Omental fat pad (tissue), 4 donors: Measurements from ENCODE around the gene PTPN11. TPM values are rescaled to one million over a fixed set of nuclear protein-coding genes. Genes with fewer than 3 reads are reported as not detected.

Experiments
- ATAC-seq: fragments of 150-250 bp; one replicate; pipeline ENCODE4 v1.9.1; 2016; ENCODE audit warnings: mild to moderate bottlenecking, moderate library complexity; ENCODE audit not compliant: low FRiP score
- DNase-seq: peaks from one replicate; pipeline ENCODE4 v3.0.0-alpha.2; 2019; ENCODE audit warnings: low spot score
- total RNA-seq, 4 donors: library from RNA; depleted of rRNA; stranded (reverse); fragments of >200 nt; gene quantifications; one replicate each; pipeline ENCODE4 v1.1.0, GENCODE V29; 2016
- TF ChIP-seq, protein P1 (sequence below), 3 donors: fragments of 450-650 bp; IDR thresholded peaks; one replicate each; pipeline ENCODE4 v1.5.1; 2016 to 2017; ENCODE audit warnings: antibody characterized with exemption in 3 of 3, mild to moderate bottlenecking in 3 of 3, moderate library complexity in 2 of 3

PTPN11 gene
- total RNA-seq, 4 donors from 2014 or later: 98.0 to 134 (median 122) TPM

GRCh38 chr12:112535017-112535416, 116.3 kb downstream of the PTPN11 start:
- TF ChIP-seq, protein P1, sequence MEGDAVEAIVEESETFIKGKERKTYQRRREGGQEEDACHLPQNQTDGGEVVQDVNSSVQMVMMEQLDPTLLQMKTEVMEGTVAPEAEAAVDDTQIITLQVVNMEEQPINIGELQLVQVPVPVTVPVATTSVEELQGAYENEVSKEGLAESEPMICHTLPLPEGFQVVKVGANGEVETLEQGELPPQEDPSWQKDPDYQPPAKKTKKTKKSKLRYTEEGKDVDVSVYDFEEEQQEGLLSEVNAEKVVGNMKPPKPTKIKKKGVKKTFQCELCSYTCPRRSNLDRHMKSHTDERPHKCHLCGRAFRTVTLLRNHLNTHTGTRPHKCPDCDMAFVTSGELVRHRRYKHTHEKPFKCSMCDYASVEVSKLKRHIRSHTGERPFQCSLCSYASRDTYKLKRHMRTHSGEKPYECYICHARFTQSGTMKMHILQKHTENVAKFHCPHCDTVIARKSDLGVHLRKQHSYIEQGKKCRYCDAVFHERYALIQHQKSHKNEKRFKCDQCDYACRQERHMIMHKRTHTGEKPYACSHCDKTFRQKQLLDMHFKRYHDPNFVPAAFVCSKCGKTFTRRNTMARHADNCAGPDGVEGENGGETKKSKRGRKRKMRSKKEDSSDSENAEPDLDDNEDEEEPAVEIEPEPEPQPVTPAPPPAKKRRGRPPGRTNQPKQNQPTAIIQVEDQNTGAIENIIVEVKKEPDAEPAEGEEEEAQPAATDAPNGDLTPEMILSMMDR (IDR thresholded peaks at IDR 0.05): no peak
- ATAC-seq (no peak), DNase-seq (no peak)

DNA sequence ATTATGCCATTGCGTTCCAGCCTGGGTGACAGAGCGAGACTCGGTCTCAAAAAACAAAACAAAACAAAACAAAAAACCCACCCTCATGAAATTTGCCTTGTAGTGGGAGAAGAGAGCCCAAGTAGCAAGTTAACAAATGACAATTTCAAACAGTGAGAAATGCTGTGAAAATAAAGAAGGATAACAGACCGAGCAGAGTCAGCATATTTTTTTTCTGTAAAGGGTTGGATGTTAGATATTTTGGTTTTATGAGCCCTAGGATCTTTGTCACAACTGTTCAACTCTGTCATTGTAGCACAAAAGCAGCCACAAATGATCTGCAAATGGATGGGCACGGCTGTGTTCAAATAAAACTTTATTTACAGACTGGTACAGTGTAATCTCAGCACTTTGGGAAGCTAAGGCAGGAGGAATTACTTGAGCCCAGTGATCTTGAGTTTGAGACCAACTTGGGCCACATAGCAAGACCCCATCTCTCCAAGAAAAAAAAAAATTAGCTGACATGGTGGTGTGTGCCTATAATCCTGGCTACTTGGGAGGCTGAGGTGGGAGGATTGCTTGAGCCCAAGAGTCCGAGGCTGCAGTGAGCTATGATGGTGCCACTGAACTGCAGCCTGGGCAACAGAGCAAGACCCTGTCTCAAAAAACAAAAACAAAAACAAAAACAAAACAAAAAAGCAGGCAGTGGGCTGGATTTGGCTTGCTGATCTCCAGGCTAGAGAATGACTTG, 117.1 kb downstream of the PTPN11 start:
- DNase-seq (no peak), ATAC-seq (no peak)
- TF ChIP-seq, protein P1 (IDR thresholded peaks at IDR 0.05): no peak

DNA sequence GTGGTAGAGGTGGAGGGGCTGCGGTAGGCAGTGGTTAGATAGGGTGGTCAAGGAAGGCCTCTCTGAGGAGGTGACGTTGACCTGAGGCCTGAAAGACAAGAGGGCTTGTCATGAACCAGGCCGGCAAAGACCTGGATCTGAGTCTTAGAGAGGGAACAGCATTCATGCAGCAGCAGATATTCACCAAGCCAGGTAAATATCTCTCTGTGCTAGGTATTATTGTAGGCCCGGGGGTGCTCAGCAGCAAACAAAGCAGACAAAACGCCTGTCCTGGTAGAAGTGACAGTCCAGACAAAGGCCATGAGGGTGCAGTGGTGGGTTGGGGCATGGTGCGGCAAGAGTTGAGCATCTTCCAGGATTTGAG, 117.6 kb downstream of the PTPN11 start:
- TF ChIP-seq, protein P1 (IDR thresholded peaks at IDR 0.05): no peak
- DNase-seq (no peak), ATAC-seq (no peak)

DNA sequence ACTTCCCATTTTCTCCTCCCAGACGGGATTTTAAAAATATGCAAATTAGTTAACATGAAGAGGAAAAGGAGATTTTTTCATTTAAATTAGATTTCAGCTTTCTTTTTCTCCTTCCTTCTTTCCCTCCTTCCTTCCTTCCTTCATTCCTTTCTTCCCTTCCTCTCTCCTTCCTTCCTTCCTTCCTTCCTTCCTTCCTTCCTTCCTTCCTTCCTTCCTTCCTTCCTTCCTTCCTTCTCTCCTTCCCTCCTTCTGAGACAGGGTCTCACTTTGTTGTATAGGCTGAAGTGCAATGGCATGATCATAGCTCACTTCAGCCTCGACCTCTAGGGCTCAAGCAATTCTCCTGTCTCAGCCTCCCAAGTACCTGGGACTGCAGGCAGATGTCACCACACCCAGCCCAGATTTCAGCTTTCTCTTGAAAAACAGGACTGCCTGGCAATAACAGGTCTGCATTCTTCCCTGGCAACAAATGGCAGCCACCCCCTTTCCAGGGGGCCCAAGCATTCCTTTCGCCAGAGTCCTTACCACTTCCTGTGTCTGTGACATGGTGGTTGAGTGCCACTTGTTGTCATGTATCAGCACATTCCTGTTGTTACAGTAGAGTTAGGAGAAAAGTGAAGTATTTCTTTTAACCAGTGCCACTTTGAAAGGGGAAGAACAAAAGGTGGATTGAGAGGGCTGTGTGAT, 119.1 kb downstream of the PTPN11 start:
- TF ChIP-seq, protein P1 (IDR thresholded peaks at IDR 0.05): no peak
- ATAC-seq: no peak

DNA sequence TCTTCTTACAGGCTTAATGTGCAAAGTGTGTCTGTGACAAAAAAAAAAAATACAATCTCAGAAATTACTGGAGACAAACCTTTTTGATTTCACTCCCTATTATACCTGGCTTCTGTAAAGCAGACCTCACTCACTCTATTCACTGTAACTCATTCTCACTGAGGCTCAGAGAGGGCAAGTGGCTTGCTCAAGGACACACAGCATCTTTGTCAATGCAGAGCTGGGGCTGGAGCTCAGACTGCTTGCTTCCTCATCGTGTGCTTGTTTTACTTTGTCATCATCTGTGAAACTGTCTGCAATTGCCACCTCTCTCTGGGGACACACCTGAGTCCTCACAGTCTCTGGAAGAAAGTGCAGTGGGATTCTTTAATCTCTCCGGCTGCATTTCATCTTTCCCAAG, 120.0 kb downstream of the PTPN11 start:
- ATAC-seq (no peak), DNase-seq (no peak)
- TF ChIP-seq, protein P1 (IDR thresholded peaks at IDR 0.05): no peak

More for the DNA sequence above, 119.1 kb downstream of the PTPN11 start:
- no peak for DNase-seq

DNA sequence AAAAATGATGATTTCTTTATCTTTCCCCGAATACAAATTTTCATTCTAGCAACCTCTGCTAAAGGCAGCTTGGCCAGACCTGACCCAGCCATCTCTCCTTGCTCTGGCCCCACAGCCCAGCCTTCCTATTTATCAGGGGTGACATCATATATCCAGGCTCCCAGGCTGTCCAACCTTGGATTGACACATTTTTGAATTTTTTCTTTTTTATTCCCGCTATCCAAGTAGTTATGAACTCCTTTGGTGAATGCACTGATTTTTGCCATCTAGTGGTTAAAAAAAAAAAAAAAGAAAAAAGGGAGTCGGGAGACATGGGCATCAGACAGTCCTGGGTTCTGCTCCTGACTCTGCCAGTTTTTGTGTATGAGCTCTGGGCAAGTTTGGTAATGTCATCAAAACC, 120.5 kb downstream of the PTPN11 start:
- TF ChIP-seq, protein P1 (IDR thresholded peaks at IDR 0.05): no peak
- ATAC-seq (no peak), DNase-seq (no peak)

DNA sequence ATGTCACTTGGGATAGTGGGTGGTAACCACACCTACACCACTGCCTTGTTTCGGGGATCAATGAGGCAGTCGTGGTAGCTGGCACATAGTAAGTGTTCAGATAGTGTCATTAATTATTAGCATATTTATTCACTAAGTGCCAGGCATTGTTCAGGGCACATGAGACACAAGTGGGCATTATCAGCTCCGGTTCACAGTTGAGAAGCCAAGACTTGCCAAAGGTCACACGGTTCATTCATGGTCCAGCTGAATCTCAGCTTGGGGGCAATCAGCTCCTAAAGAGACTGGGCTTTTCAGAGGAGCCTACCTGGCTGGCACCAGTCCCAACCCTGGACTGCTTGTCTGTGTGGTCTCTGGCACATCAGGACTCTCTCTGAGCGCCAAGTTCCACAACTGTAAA, 121.3 kb downstream of the PTPN11 start:
- no peak for DNase-seq
- TF ChIP-seq, protein P1 (IDR thresholded peaks at IDR 0.05): no peak
- no peak for ATAC-seq
